Breast epithelium (tissue), 3 donors: ENCODE measurements around the gene GLIS1.

Experiments
- POLR2AphosphoS5 ChIP-seq, 3 donors: sonication (generic); formaldehyde crosslinking; IDR thresholded peaks; one replicate each; pipeline ENCODE4 v1.6.1; 2017; ENCODE audit warnings: antibody characterized with exemption in 3 of 3
- TF ChIP-seq, protein P1 (sequence below), 3 donors: fragments of 450-650 bp; IDR thresholded peaks; one replicate each; pipeline ENCODE4 v1.5.1; 2016 to 2017; ENCODE audit warnings: antibody characterized with exemption in 3 of 3, mild to moderate bottlenecking in 3 of 3, moderate library complexity in 3 of 3

DNA sequence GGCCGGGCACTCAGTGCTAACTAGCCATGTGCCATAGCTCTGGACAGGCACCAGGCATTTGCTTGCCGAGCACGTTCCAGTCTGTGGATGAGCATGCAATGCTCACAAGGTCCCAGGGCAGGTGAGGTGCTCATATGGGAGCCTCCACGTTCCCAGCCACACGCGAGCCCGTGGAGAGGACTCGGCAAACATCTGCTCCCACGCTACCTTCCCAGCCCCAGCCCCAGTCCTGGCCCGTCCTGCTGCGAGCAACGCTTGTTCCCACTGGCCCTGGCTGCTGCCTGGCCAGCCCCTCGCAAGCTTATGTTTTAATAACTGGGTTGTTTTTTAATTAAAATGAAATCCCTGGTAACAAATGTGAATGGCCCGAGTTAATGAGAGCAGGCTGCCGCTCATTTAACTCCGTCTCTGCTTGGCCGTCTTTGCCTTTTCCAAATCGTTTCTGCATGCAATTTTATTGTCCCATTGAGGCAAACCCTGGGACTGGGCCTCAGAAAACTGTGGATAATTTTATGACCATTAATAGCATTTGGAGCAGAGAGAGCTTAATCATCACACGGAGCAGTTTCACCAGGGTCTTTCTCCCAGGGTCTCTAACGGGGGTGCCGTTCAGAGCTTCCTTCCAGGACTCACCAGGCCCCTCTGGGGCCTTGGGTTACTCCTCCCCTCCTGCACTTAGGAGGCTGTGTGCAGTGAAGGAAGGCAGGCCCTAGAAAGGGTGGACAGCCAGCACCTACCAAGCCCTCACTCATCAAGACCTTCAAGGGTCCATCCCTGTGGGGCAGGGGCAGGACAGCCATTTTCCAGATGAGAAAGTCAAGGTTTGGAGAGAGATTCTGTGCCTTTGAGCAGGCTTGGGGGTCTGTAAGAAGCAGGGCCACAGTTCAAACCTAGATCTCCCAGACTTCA, 136.8 kb downstream of the GLIS1 start:
- TF ChIP-seq, protein P1, sequence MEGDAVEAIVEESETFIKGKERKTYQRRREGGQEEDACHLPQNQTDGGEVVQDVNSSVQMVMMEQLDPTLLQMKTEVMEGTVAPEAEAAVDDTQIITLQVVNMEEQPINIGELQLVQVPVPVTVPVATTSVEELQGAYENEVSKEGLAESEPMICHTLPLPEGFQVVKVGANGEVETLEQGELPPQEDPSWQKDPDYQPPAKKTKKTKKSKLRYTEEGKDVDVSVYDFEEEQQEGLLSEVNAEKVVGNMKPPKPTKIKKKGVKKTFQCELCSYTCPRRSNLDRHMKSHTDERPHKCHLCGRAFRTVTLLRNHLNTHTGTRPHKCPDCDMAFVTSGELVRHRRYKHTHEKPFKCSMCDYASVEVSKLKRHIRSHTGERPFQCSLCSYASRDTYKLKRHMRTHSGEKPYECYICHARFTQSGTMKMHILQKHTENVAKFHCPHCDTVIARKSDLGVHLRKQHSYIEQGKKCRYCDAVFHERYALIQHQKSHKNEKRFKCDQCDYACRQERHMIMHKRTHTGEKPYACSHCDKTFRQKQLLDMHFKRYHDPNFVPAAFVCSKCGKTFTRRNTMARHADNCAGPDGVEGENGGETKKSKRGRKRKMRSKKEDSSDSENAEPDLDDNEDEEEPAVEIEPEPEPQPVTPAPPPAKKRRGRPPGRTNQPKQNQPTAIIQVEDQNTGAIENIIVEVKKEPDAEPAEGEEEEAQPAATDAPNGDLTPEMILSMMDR (IDR thresholded peaks at IDR 0.05) = no peak
- TF ChIP-seq POLR2AphosphoS5 (IDR thresholded peaks at IDR 0.05) = no peak
